Measurements from ENCODE around the gene MAP7. TPM values are rescaled to one million over a fixed set of nuclear protein-coding genes. Genes with fewer than 3 reads are reported as not detected.
A peak's percentile ranks its signal among the peaks of the same experiment; 100 is the strongest.

The MAP7 gene
- total RNA-seq, 2 donors from 2014 or later = 69.4 to 74.3 TPM

DNA sequence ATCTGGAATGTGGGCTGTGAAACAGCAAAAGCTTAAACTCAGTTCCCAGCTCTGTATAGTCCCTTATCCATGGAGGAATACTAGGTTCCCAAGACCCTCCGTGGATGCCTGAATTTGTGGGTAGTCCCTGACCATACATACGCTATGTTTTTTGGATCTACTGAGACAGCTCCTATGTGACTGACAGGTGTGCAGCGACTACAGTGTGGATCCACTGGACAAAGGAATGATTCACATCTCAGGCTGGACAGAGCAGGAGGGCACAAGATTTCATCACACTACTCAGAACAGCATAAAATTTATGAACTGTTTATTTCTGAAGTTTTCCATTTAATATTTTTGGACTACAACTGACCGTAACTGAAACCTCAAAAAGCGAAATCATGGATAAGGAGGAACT, 125.3 kb downstream of the MAP7 start:
- Histone ChIP-seq H3K27me3 (no peaks in the 10 kb centered on the region), H3K4me3 (no peak overlapping the region), H3K9ac (ENCODE audit: low read depth in 2 of 2, low read length in 2 of 2) (no peak overlapping the region), H3K4me1 (peaks cover 5% of the 10 kb centered on the region), H3K9me3 (no peaks in the 10 kb centered on the region), H3K36me3 (no peaks in the 10 kb centered on the region), H3K27ac (no peak overlapping the region)
- DNase-seq = no peak
- intact Hi-C loops (cut with DNase I) = no loop called here
- TF ChIP-seq, protein P1, sequence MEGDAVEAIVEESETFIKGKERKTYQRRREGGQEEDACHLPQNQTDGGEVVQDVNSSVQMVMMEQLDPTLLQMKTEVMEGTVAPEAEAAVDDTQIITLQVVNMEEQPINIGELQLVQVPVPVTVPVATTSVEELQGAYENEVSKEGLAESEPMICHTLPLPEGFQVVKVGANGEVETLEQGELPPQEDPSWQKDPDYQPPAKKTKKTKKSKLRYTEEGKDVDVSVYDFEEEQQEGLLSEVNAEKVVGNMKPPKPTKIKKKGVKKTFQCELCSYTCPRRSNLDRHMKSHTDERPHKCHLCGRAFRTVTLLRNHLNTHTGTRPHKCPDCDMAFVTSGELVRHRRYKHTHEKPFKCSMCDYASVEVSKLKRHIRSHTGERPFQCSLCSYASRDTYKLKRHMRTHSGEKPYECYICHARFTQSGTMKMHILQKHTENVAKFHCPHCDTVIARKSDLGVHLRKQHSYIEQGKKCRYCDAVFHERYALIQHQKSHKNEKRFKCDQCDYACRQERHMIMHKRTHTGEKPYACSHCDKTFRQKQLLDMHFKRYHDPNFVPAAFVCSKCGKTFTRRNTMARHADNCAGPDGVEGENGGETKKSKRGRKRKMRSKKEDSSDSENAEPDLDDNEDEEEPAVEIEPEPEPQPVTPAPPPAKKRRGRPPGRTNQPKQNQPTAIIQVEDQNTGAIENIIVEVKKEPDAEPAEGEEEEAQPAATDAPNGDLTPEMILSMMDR (IDR thresholded peaks at IDR 0.05) = no peak

DNA sequence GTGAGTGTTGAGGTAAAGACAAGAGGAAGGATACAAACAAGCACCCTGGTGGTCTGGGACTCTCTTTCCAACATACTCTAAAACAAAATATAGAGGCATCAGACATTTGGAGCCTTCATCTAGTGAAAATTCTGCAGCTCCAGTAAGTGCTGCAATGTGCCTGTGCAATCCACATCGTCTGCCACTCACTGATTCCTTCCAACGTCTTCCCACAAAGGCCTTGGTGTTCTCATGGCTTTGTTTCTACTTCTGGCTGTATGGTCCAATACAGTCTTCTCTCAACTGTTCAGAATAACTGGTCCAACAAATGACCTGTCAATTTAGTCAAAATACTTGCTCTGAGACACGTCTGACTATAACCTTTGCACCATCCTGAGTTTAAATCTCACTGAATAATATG, 125.8 kb downstream of the MAP7 start:
- Histone ChIP-seq H3K4me3 (no peak overlapping the region), H3K4me1 (peaks cover under 1% of the 10 kb centered on the region), H3K9me3 (no peaks in the 10 kb centered on the region), H3K27ac (no peak overlapping the region), H3K36me3 (no peaks in the 10 kb centered on the region), H3K27me3 (no peaks in the 10 kb centered on the region), H3K9ac (ENCODE audit: low read depth in 2 of 2, low read length in 2 of 2) (no peak overlapping the region)
- no peak for DNase-seq
- intact Hi-C loops (cut with DNase I) = no loop called here
- TF ChIP-seq, protein P1 (IDR thresholded peaks at IDR 0.05) = no peak

DNA sequence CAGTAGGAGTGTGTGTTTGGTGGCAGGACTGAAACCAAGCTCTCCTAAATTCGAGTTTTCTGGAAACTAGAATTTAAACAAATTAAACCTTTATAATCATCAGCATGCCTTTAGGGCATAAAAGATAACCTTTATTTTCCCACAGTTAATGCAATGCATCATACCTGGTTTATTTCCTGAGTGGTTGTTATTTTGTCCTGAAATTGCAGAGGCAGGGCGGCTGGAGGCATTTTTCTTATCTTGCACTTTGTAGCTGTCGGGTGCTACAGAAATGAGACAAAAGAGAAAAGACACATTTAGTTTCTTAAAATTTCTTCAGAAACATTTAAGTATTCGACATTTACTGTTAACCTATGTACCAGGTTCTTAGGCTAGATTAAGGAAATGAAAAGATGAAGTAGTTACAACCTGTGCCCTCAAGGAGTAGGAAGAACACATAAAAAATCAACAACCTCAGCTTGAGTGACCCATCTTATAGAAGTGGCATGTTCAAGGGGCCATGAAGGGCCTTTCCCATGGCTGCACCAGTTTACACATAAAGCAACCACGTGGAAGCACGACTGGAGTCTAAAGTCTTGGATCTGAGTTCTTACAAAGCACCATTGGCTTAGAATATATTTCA, 128.6 kb downstream of the MAP7 start:
- DNase-seq = no peak
- Histone ChIP-seq H3K9me3 (no peaks in the 10 kb centered on the region), H3K9ac (ENCODE audit: low read depth in 2 of 2, low read length in 2 of 2) (no peak overlapping the region), H3K27me3 (no peaks in the 10 kb centered on the region), H3K36me3 (no peaks in the 10 kb centered on the region), H3K4me3 (no peak overlapping the region), H3K27ac (peak overlapping the region; percentile 46), H3K4me1 (no peaks in the 10 kb centered on the region)
- intact Hi-C loops (cut with DNase I) = no loop called here
- TF ChIP-seq, protein P1 (IDR thresholded peaks at IDR 0.05) = no peak

DNA sequence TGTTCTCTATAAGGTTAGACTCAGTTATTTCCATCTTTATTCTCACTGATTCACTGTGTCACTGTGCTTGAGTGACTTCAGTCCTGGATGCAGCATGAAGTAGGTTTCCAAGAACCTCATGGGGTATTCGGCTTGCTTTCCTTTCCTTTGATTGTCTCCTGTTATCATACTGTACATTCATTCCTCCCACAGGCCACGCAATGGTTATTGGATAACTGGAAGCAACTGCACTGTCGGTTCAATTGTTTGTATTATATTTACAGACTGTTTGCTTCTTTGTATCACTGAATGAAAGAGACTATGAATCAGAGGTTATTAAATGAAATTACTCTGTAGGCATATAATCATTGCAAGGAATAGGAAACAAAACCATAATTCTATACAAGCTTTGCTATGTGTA, 129.4 kb downstream of the MAP7 start:
- no peaks in the 10 kb centered on the region for H3K27me3 ChIP-seq
- DNase-seq = peak; percentile 50
- no peak overlapping the region for H3K9ac ChIP-seq (ENCODE audit: low read depth in 2 of 2, low read length in 2 of 2)
- H3K27ac ChIP-seq = peak overlapping the region; percentile 46
- TF ChIP-seq, protein P1 (IDR thresholded peaks at IDR 0.05) = no peak
- intact Hi-C loops (cut with DNase I) = no loop called here
- no peaks in the 10 kb centered on the region for H3K36me3 ChIP-seq
- no peaks in the 10 kb centered on the region for H3K9me3 ChIP-seq
- H3K4me3 ChIP-seq = no peak overlapping the region
- no peaks in the 10 kb centered on the region for H3K4me1 ChIP-seq

DNA sequence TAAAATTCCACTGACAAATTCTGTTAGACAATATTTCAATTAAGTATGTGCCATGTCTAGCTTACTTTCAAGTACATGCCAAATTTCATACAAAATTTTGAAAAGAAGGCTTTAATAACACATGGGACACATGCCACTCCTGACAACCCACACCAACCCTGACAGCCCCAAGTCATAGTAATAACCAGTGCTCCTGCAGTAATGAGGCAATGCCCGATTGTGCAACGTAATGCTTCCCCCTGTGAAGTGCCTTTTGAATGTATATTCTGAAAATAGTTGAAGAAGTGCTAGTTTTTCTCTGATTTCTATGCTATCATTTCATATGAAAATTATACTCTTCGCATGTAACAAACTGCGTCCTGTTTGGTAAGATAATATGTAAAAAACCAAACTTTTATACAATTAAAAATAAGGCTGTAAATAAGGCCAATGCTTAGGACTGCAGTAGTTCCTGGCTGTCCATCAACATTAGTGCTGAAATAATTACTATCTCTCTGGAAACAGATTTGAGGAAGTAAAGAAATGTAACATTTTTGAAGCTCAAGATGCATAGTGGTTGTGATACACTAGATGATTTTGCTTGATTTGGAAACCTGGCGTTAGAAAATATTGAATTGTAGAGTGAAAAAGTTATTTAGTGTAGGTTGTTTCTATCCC, 134.7 kb downstream of the MAP7 start:
- no peak overlapping the region for H3K9ac ChIP-seq (ENCODE audit: low read depth in 2 of 2, low read length in 2 of 2)
- no peaks in the 10 kb centered on the region for H3K9me3 ChIP-seq
- no peaks in the 10 kb centered on the region for H3K27me3 ChIP-seq
- H3K4me1 ChIP-seq = no peaks in the 10 kb centered on the region
- TF ChIP-seq, protein P1 (IDR thresholded peaks at IDR 0.05) = no peak
- no peak overlapping the region for H3K27ac ChIP-seq
- DNase-seq = no peak
- H3K4me3 ChIP-seq = no peak overlapping the region
- intact Hi-C loops (cut with DNase I) = no loop called here
- no peaks in the 10 kb centered on the region for H3K36me3 ChIP-seq
